ENCODE data around the gene SLC25A47. TPM values are rescaled to one million over a fixed set of nuclear protein-coding genes. Genes with fewer than 3 reads are reported as not detected.

The SLC25A47 gene
- polyA plus RNA-seq, 1 experiment, result not detected

DNA sequence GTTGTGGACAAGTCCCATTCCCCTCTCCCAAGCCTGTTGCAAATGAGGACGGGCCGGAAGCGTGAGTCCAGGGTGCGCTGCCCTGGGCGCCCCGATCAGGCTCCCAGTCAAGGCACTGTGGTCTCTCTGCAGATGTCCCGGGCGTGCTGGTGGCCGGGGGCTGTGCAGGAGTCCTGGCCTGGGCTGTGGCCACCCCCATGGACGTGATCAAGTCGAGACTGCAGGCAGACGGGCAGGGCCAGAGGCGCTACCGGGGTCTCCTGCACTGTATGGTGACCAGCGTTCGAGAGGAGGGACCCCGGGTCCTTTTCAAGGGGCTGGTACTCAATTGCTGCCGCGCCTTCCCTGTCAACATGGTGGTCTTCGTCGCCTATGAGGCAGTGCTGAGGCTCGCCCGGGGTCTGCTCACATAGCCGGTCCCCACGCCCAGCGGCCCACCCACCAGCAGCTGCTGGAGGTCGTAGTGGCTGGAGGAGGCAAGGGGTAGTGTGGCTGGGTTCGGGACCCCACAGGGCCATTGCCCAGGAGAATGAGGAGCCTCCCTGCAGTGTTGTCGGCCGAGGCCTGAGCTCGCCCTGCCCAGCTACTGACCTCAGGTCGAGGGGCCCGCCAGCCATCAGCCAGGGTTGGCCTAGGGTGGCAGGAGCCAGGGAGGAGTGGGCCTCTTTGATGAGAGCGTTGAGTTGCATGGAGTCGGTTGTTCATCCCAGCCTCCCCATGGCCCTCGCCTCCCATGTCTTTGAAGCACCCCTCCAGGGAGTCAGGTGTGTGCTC, 6.3 kb downstream of the SLC25A47 start:
- Histone ChIP-seq H3K36me3 (ENCODE audit: control insufficient read depth, insufficient read depth, low read length) (peaks cover 12% of the 10 kb centered on the region), H3K4me3 (ENCODE audit: low read depth, low read length) (no peak overlapping the region), H3K27me3 (ENCODE audit: control insufficient read depth, insufficient read depth, low read length) (no peaks in the 10 kb centered on the region)
- TF ChIP-seq, protein P1, sequence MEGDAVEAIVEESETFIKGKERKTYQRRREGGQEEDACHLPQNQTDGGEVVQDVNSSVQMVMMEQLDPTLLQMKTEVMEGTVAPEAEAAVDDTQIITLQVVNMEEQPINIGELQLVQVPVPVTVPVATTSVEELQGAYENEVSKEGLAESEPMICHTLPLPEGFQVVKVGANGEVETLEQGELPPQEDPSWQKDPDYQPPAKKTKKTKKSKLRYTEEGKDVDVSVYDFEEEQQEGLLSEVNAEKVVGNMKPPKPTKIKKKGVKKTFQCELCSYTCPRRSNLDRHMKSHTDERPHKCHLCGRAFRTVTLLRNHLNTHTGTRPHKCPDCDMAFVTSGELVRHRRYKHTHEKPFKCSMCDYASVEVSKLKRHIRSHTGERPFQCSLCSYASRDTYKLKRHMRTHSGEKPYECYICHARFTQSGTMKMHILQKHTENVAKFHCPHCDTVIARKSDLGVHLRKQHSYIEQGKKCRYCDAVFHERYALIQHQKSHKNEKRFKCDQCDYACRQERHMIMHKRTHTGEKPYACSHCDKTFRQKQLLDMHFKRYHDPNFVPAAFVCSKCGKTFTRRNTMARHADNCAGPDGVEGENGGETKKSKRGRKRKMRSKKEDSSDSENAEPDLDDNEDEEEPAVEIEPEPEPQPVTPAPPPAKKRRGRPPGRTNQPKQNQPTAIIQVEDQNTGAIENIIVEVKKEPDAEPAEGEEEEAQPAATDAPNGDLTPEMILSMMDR (IDR thresholded peaks at IDR 0.05; ENCODE audit: insufficient read depth, low read depth, low read length), result no peak
- DNase-seq (ENCODE audit: low read depth), result no peak
- POLR2A ChIA-PET, result no interaction called here
- CTCF ChIA-PET, result no interaction called here

DNA sequence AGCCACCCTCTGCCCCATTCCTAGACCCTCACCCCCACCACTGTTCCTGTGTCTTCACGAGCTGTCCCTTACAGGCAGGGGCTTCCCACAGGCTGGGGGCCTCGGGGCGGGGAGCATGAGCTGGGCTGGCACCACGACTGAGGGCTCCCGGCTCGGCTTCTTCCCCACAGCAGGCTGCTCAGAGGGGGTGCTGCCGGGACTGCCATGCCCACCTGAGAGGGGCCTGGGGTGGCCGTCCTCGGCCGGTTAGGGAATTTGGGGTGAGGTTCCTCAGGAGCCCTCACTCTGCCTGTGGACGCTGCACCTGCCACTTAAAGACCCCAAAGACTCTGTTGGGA, 6.8 kb downstream of the SLC25A47 start:
- ChIA-PET CTCF (no interaction called here), POLR2A (no interaction called here)

DNA sequence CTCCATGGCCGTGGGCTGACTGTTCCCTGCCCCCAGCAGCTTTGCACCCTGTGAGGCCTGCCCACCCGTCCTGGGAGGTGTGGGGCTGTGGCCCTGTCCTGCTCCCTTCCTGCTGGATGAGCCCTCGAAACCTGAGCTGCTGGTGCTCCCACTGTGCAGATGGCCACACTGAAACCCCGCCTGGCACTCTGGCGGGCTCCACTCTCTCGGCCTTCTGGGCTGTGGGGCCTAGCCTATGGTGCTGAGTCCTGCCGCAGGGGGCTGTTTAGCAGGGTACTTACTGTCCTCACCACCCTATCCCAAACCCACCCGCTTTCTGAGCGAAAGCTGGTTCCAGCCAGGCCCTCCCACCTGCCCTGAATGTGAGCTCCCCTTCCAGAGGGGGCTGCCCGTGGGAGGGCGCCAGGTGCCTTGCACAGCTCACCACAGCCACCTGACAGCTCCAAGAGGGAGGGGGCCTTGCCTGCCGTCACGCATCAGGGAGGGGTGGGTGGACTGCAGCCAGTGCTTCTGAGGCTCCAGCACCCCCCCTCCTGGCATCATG, 7.3 kb downstream of the SLC25A47 start:
- ChIA-PET CTCF (no interaction called here), POLR2A (no interaction called here)
- no peak for DNase-seq (ENCODE audit: low read depth)
- H3K4me3 ChIP-seq (ENCODE audit: low read depth, low read length), result no peak overlapping the region
- TF ChIP-seq, protein P1 (IDR thresholded peaks at IDR 0.05; ENCODE audit: insufficient read depth, low read depth, low read length), result no peak
- H3K27me3 ChIP-seq (ENCODE audit: control insufficient read depth, insufficient read depth, low read length), result no peaks in the 10 kb centered on the region
- H3K36me3 ChIP-seq (ENCODE audit: control insufficient read depth, insufficient read depth, low read length), result peaks cover 19% of the 10 kb centered on the region

More for the DNA sequence above, 6.8 kb downstream of the SLC25A47 start:
- TF ChIP-seq, protein P1 (IDR thresholded peaks at IDR 0.05; ENCODE audit: insufficient read depth, low read depth, low read length), result no peak
- Histone ChIP-seq H3K27me3 (ENCODE audit: control insufficient read depth, insufficient read depth, low read length) (no peaks in the 10 kb centered on the region), H3K4me3 (ENCODE audit: low read depth, low read length) (no peak overlapping the region), H3K36me3 (ENCODE audit: control insufficient read depth, insufficient read depth, low read length) (peaks cover 17% of the 10 kb centered on the region)
- DNase-seq (ENCODE audit: low read depth), result no peak

DNA sequence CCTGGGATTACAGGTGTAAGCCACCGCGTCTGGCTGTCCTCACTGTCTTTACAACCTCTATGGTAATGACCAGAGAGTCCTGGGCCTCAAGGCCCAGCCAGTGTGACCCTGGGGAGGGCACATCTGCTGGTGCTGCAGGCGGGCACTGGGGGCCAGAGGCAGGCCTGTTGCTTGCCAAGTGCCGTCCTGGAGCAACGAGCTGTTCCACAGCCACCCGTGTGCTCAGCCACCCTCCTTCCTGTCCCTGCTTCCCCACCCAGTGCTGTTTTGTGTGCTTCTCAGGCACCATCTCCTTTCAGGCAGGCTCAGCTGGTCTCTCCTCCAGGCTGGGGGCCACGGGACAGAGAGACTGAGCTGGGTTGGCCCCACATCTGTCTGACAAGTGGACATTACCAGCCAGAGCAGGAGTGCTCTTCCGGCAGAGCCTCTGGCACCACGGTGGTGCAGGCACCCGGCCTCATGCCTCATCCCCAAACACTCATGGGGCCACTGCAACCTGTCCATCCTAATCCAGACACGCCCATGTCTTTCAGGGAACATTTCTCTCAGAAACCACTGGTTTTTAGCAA, 9.0 kb downstream of the SLC25A47 start:
- CTCF ChIA-PET, result no interaction called here
- Histone ChIP-seq H3K27me3 (ENCODE audit: control insufficient read depth, insufficient read depth, low read length) (no peaks in the 10 kb centered on the region), H3K4me3 (ENCODE audit: low read depth, low read length) (no peak overlapping the region), H3K36me3 (ENCODE audit: control insufficient read depth, insufficient read depth, low read length) (peaks cover 30% of the 10 kb centered on the region)
- no peak for DNase-seq (ENCODE audit: low read depth)
- POLR2A ChIA-PET, result no interaction called here
- TF ChIP-seq, protein P1 (IDR thresholded peaks at IDR 0.05; ENCODE audit: insufficient read depth, low read depth, low read length), result no peak

DNA sequence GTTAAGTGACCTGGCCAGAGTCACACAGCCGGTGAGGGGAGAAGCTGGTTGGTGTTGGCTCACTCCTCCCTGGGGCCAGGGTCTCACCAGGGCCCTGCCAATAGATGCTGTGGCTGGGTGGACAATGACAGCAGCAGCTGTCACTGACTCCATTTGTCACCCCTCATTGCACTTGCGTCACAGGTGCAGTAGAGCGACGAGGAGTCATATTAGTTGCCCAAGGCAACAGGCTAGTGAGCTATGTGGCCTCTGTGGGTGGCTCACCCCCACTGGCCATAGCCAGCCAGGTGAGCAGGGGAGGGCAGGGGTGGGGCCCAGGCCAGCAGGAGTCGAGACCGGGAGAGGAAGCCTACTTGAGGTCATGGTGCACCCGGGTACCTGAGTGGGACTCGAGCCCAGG, 9.7 kb downstream of the SLC25A47 start:
- POLR2A ChIA-PET, result no interaction called here
- Histone ChIP-seq H3K27me3 (ENCODE audit: control insufficient read depth, insufficient read depth, low read length) (no peaks in the 10 kb centered on the region), H3K36me3 (ENCODE audit: control insufficient read depth, insufficient read depth, low read length) (peaks cover 34% of the 10 kb centered on the region), H3K4me3 (ENCODE audit: low read depth, low read length) (no peak overlapping the region)
- TF ChIP-seq, protein P1 (IDR thresholded peaks at IDR 0.05; ENCODE audit: insufficient read depth, low read depth, low read length), result no peak
- no peak for DNase-seq (ENCODE audit: low read depth)
- CTCF ChIA-PET, result interaction anchor here (2.1 kb wide), 1 partner anchor 14 kb away, joined by 6 read pairs; no protein-coding TSS in a partner anchor

Data from BJ (cell line).